Lung microvascular endothelial cell (primary cell): ENCODE data around the gene TMEM63C. TPM values are rescaled to one million over a fixed set of nuclear protein-coding genes. Genes with fewer than 3 reads are reported as not detected.

Source experiments
- DNase-seq, 2 donors: peaks; one replicate each; pipeline versions ENCODE4 v3.0.0 to v3.0.0-alpha.2; 2010; ENCODE audit warnings: low read depth in 2 of 2
- total RNA-seq: library from RNA; depleted of rRNA; stranded (reverse); fragments of >200 nt; gene quantifications from 2 replicates; pipeline ENCODE4 v1.2.1, GENCODE V29; 2014

Gene TMEM63C
- total RNA-seq: 0.44 and 0.79 TPM in 2 replicates

- no peak for DNase-seq
Observed at GRCh38 chr14:77181603-77182437, at the start of gene TMEM63C. Gene TMEM63C, plus strand, starts transcription at chr14:77181798. Its CDS starts 37,016 bp downstream, at chr14:77218814.

GRCh38 chr14:77131871-77132486 lies 49.6 kb upstream of the TMEM63C start:
- DNase-seq: no peak

GRCh38 chr14:77133720-77134338 lies 47.8 kb upstream of the TMEM63C start:
- peak; percentile 74 to 82 for DNase-seq

GRCh38 chr14:77139022-77139421 lies 42.6 kb upstream of the TMEM63C start:
- DNase-seq: no peak

- DNase-seq: peak; percentile 35 to 47
Observed at GRCh38 chr14:77139540-77140358, 41.8 kb upstream of the TMEM63C start.

GRCh38 chr14:77140359-77141213 lies 41.0 kb upstream of the TMEM63C start:
- peak in 1 of 2 donors; percentile 6 for DNase-seq

- DNase-seq: peak; percentile 48 to 55
Observed at GRCh38 chr14:77141214-77142004, 40.2 kb upstream of the TMEM63C start, which contains the start of gene ZDHHC22. Gene ZDHHC22, minus strand, starts transcription at chr14:77141791. Its CDS starts 2,053 bp downstream, at chr14:77139738.

- no peak for DNase-seq
Observed at GRCh38 chr14:77142005-77142800, 39.4 kb upstream of the TMEM63C start.

GRCh38 chr14:77143071-77143470 lies 38.5 kb upstream of the TMEM63C start:
- no peak for DNase-seq

GRCh38 chr14:77144412-77145115 lies 37.0 kb upstream of the TMEM63C start:
- no peak for DNase-seq

- no peak for DNase-seq
Observed at GRCh38 chr14:77145975-77146740, 35.4 kb upstream of the TMEM63C start.

GRCh38 chr14:77148510-77149231 lies 32.9 kb upstream of the TMEM63C start:
- no peak for DNase-seq

- peak; percentile 29 to 40 for DNase-seq
Observed at GRCh38 chr14:77151245-77151644, 30.4 kb upstream of the TMEM63C start.

- peak in 1 of 2 donors; percentile 30 for DNase-seq
Observed at GRCh38 chr14:77151918-77152588, 29.5 kb upstream of the TMEM63C start.

GRCh38 chr14:77153802-77154201 lies 27.8 kb upstream of the TMEM63C start:
- DNase-seq: no peak

GRCh38 chr14:77154421-77154820 lies 27.2 kb upstream of the TMEM63C start:
- DNase-seq: no peak
